B cell (primary cell): Measurements from ENCODE around the gene CYP27C1. TPM values are rescaled to one million over a fixed set of nuclear protein-coding genes. Genes with fewer than 3 reads are reported as not detected.

Experiments
- ATAC-seq: fragments of 200-7000 bp; cut with Tn5 transposase; one replicate; pipeline ENCODE4 v1.10.0; 2021; ENCODE audit warnings: low read depth, mild to moderate bottlenecking, moderate number of reproducible peaks, moderate library complexity
- CTCF ChIA-PET: fragments of 350-600 bp; sonication (Branson Sonifier 250); formaldehyde crosslinking; loops from one replicate; lab custom pipeline; 2021; ENCODE audit warnings: antibody characterized with exemption, inconsistent platforms; lab: Charles Lee
- POLR2A ChIA-PET: fragments of 350-600 bp; sonication (Branson Sonifier 250); formaldehyde crosslinking; loops from one replicate; lab custom pipeline; 2021; ENCODE audit warnings: antibody characterized with exemption; lab: Charles Lee
- DNase-seq: peaks from one replicate; pipeline ENCODE4 v3.0.0; 2013
- H2AFZ ChIP-seq: 2 replicates; pipeline ENCODE4 v1.6.1; 2012; ENCODE audit warnings: mild to moderate bottlenecking, low read depth, low read length; ENCODE audit not compliant: insufficient read depth, poor library complexity, severe bottlenecking
- H3K27ac ChIP-seq, 2 donors: 1 replicate in 1 of 2; 2 replicates in 1 of 2; pipeline ENCODE4 v1.5.1; 2012 to 2013; ENCODE audit warnings: low read length in 2 of 2, mild to moderate bottlenecking in 2 of 2, moderate library complexity in 1 of 2
- H3K27me3 ChIP-seq, 4 experiments: fragments of 200-600 bp in 1 of 4; sonication (generic) in 1 of 4; replicated peaks in 1 of 4; 1 replicate in 2 of 4; 2 replicates in 2 of 4; pipeline versions ENCODE4 v1.6.1 to v1.7.0; 2013 to 2016; ENCODE audit warnings: low read length in 3 of 4, mild to moderate bottlenecking in 2 of 4, mixed read lengths in 1 of 4, moderate library complexity in 1 of 4; ENCODE audit not compliant: insufficient read depth in 4 of 4, control insufficient read depth in 3 of 4; ENCODE audit errors: control extremely low read depth in 1 of 4
- H3K36me3 ChIP-seq, 2 experiments: replicated peaks in 1 of 2; 1 replicate in 1 of 2; 2 replicates in 1 of 2; pipeline versions ENCODE4 v1.6.1 to v1.7.1; 2013; ENCODE audit warnings: low read length in 1 of 2; ENCODE audit not compliant: insufficient read depth in 2 of 2, control insufficient read depth in 1 of 2; ENCODE audit errors: control extremely low read depth in 1 of 2, extremely low read depth in 1 of 2
- H3K4me1 ChIP-seq, 2 donors: fragments of 200-600 bp in 1 of 2; sonication (generic) in 1 of 2; 1 replicate in 1 of 2; 2 replicates in 1 of 2; pipeline versions ENCODE4 v1.5.1 to v1.6.1; 2013 to 2017; ENCODE audit warnings: low read length in 2 of 2; ENCODE audit not compliant: control insufficient read depth in 2 of 2, insufficient read depth in 2 of 2
- H3K4me2 ChIP-seq: replicated peaks from 2 replicates; pipeline ENCODE3; 2012; ENCODE audit warnings: mild to moderate bottlenecking, low read depth, low read length; ENCODE audit not compliant: poor library complexity, severe bottlenecking
- H3K4me3 ChIP-seq, 5 experiments: fragments of 200-600 bp in 1 of 5; sonication (generic) in 1 of 5; 1 replicate in 3 of 5; 2 replicates in 2 of 5; pipeline versions ENCODE4 v1.5.1 to v1.7.0; 2011 to 2016; ENCODE audit warnings: low read length in 4 of 5, mild to moderate bottlenecking in 4 of 5, low read depth in 2 of 5, control low read depth in 1 of 5, moderate library complexity in 1 of 5; ENCODE audit not compliant: insufficient read depth in 1 of 5; ENCODE audit errors: control extremely low read depth in 1 of 5, extremely low read depth in 1 of 5
- H3K79me2 ChIP-seq: fragments of 200-600 bp; sonication (generic); one replicate; pipeline ENCODE4 v1.6.0; 2016; ENCODE audit warnings: low read length; ENCODE audit not compliant: control insufficient read depth, insufficient read depth
- H3K9ac ChIP-seq: fragments of 200-600 bp; sonication (generic); 2 replicates; pipeline ENCODE4 v1.6.1; 2017; ENCODE audit warnings: mild to moderate bottlenecking, low read length, moderate library complexity
- H3K9me3 ChIP-seq, 3 donors: one replicate each; pipeline versions ENCODE4 v1.6.1 to v1.7.1; 2013; ENCODE audit warnings: low read length in 2 of 3; ENCODE audit not compliant: control insufficient read depth in 2 of 3, insufficient read depth in 1 of 3; ENCODE audit errors: control extremely low read depth in 1 of 3
- H4K20me1 ChIP-seq: 2 replicates; pipeline ENCODE4 v1.6.0; 2012; ENCODE audit warnings: mild to moderate bottlenecking, low read length; ENCODE audit not compliant: insufficient read depth, control insufficient read depth, poor library complexity, severe bottlenecking
- H3K27ac Mint-ChIP-seq: one replicate; pipeline ENCODE4 v1.8.0; 2021; ENCODE audit warnings: mixed read lengths
- H3K27me3 Mint-ChIP-seq: one replicate; pipeline ENCODE4 v1.8.0; 2021; ENCODE audit warnings: mixed read lengths
- H3K4me1 Mint-ChIP-seq: one replicate; pipeline ENCODE4 v1.8.0; 2021; ENCODE audit warnings: mixed read lengths
- H3K4me3 Mint-ChIP-seq: one replicate; pipeline ENCODE4 v1.8.0; 2021; ENCODE audit warnings: mixed read lengths
- H3K9me3 Mint-ChIP-seq: one replicate; pipeline ENCODE4 v1.8.0; 2022; ENCODE audit warnings: mixed read lengths; ENCODE audit not compliant: insufficient read depth
- EZH2 ChIP-seq: IDR thresholded peaks from 2 replicates; pipeline ENCODE4 v1.6.1; 2012; ENCODE audit warnings: borderline replicate concordance, low read depth, mild to moderate bottlenecking, moderate library complexity, low read length; ENCODE audit not compliant: insufficient read depth, poor library complexity, severe bottlenecking
- WGBS: methylation state at CpG from one replicate; pipeline ENCODE4 v1.1.5; 2013; ENCODE audit warnings: missing lambda C conversion rate; ENCODE audit not compliant: insufficient coverage; 5-methylcytosine and 5-hydroxymethylcytosine counted together
- intact Hi-C: fragments of 100-400 bp; cut with micrococcal nuclease; formaldehyde crosslinking; loops from one replicate; pipeline ENCODE4 v1.10.0; 2022
- polyA plus RNA-seq: library from polyadenylated mRNA; depleted of rRNA; stranded (reverse); fragments of >200 nt; gene quantifications from 2 replicates; pipeline ENCODE4 v1.2.3, GENCODE V29; 2012
- total RNA-seq, 2 donors: library from RNA; stranded (reverse); fragments of 120-200 nt in 1 of 2; gene quantifications; 1 replicate in 1 of 2; 2 replicates in 1 of 2; pipeline versions ENCODE4 v1.2.3 to v1.2.4, GENCODE V29; 2013 to 2022
- TF ChIP-seq, protein P1 (sequence below): fragments of 200-600 bp; IDR thresholded peaks from one replicate; pipeline ENCODE4 v1.8.0; 2022; ENCODE audit warnings: antibody characterized with exemption, mild to moderate bottlenecking

CYP27C1 gene
- total and polyA plus RNA-seq, 2 donors (not counting 1 experiment from before 2014, with no cell fraction given): not detected

DNA sequence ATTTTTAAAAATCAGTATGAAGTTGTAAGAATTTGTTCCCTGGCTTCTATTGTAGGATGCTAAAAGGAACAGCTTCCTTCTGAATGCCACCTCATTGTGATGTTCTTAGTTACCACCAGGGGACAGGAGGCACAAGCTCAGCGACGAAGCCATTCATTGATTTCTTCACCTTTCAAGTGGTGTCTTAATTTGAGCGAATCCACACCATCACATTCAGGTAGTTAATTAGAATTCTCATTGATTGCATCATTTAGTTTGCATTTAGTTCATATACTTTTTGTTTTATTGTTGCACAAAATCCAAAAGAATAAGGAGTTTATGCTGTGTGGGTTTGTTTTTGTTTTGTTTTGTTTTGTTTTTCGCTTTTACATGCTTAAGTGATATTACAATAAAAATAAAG is 23.1 kb downstream of the CYP27C1 start:
- ChIA-PET CTCF (interaction anchor here (0.6 to 1.4 kb wide), 8 partner anchors 11 to 582 kb away, joined by 3 to 33 read pairs (median 4); partner anchors contain the start of gene BIN1), POLR2A (no interaction called here)
- H3K9me3 ChIP-seq: no peaks in the 10 kb centered on the region
- H3K9ac ChIP-seq: no peak overlapping the region
- no peaks in the 10 kb centered on the region for H3K79me2 ChIP-seq
- Mint-ChIP-seq H3K27me3 (peaks cover 3% of the 10 kb centered on the region), H3K4me3 (no peak overlapping the region), H3K27ac (no peak overlapping the region), H3K4me1 (peaks cover 5% of the 10 kb centered on the region), H3K9me3 (no peaks in the 10 kb centered on the region)
- no CpG with 5 or more reads among the region's 4 CpGs for WGBS
- H3K27me3 ChIP-seq: no peaks in the 10 kb centered on the region
- no peak overlapping the region for H3K27ac ChIP-seq
- H2AFZ ChIP-seq: no peak overlapping the region
- no peak for TF ChIP-seq EZH2
- TF ChIP-seq, protein P1, sequence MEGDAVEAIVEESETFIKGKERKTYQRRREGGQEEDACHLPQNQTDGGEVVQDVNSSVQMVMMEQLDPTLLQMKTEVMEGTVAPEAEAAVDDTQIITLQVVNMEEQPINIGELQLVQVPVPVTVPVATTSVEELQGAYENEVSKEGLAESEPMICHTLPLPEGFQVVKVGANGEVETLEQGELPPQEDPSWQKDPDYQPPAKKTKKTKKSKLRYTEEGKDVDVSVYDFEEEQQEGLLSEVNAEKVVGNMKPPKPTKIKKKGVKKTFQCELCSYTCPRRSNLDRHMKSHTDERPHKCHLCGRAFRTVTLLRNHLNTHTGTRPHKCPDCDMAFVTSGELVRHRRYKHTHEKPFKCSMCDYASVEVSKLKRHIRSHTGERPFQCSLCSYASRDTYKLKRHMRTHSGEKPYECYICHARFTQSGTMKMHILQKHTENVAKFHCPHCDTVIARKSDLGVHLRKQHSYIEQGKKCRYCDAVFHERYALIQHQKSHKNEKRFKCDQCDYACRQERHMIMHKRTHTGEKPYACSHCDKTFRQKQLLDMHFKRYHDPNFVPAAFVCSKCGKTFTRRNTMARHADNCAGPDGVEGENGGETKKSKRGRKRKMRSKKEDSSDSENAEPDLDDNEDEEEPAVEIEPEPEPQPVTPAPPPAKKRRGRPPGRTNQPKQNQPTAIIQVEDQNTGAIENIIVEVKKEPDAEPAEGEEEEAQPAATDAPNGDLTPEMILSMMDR: peak; percentile 34
- H3K4me3 ChIP-seq: no peak overlapping the region
- no peaks in the 10 kb centered on the region for H4K20me1 ChIP-seq
- peak overlapping the region; percentile 50 for H3K4me2 ChIP-seq
- no peak for DNase-seq
- H3K36me3 ChIP-seq: no peaks in the 10 kb centered on the region
- intact Hi-C loops: loop anchor here (1.0 kb wide), 1 partner anchor 282 kb away; no protein-coding TSS in a partner anchor
- ATAC-seq: no peak
- no peaks in the 10 kb centered on the region for H3K4me1 ChIP-seq

DNA sequence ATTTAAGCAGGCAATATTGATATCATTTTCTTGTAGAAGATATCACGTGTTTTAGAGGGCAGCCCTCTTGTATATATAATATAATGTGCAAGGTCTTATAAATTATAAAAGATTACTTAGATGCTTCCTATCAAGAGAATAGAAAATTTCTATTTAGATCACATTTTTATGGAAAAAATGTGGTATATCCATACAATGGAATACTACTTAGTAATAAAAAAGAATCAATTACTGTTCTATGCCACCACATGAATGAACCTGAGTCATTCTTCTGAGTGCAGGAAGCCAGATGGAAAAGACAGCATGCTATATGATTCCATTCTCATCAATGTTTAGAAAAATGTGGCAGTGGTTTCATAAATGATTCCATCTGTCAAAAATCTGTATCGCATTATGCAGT is 23.6 kb downstream of the CYP27C1 start:
- Histone ChIP-seq H3K9ac (no peak overlapping the region), H3K36me3 (no peaks in the 10 kb centered on the region), H3K27ac (no peak overlapping the region), H4K20me1 (no peaks in the 10 kb centered on the region), H3K4me1 (no peaks in the 10 kb centered on the region), H3K4me3 (no peak overlapping the region), H3K9me3 (no peaks in the 10 kb centered on the region), H3K27me3 (no peaks in the 10 kb centered on the region), H3K4me2 (no peak overlapping the region), H3K79me2 (no peaks in the 10 kb centered on the region), H2AFZ (no peak overlapping the region)
- Mint-ChIP-seq H3K9me3 (no peaks in the 10 kb centered on the region), H3K4me1 (peaks cover 5% of the 10 kb centered on the region), H3K27ac (no peak overlapping the region), H3K27me3 (peaks cover 3% of the 10 kb centered on the region), H3K4me3 (no peak overlapping the region)
- POLR2A ChIA-PET: no interaction called here
- TF ChIP-seq EZH2: no peak
- TF ChIP-seq, protein P1: no peak
- ATAC-seq (no peak), DNase-seq (no peak)
- CTCF ChIA-PET: interaction anchor here (0.6 to 1.4 kb wide), 8 partner anchors 11 to 583 kb away, joined by 3 to 33 read pairs (median 4); partner anchors contain the start of gene BIN1
- intact Hi-C loops: no loop called here
- no CpG with 5 or more reads among the region's 2 CpGs for WGBS
